ENCODE results near the gene NEFH. TPM values are rescaled to one million over a fixed set of nuclear protein-coding genes. Genes with fewer than 3 reads are reported as not detected.

The NEFH gene
- total RNA-seq, 1 experiment from 2014 or later: not detected

Other genes with a start within 250 kb of the NEFH start
- 13.6 and 14.2 TPM in 2 replicates for gene RHBDD3, start 212.2 kb upstream of the NEFH start, total RNA-seq (2014; rRNA removed; shearing (Covaris generic))
- 153 and 206 TPM in 2 replicates for gene EWSR1, start 211.9 kb upstream of the NEFH start, total RNA-seq (2014; rRNA removed; shearing (Covaris generic))
- gene GAS2L1, start 173.6 kb upstream of the NEFH start, total RNA-seq (2014; rRNA removed; shearing (Covaris generic)): 3.9 and 4.0 TPM in 2 replicates
- not detected in 2 replicates for gene RASL10A, start 164.5 kb upstream of the NEFH start, total RNA-seq (2014; rRNA removed; shearing (Covaris generic))
- gene AP1B1, start 91.6 kb upstream of the NEFH start, total RNA-seq (2014; rRNA removed; shearing (Covaris generic)): 22.6 TPM in 2 replicates
- gene RFPL1, start 41.6 kb upstream of the NEFH start, total RNA-seq (2014; rRNA removed; shearing (Covaris generic)): 0.08 TPM in 1 of 2 replicates, not detected in the other
- 30.2 and 39.8 TPM in 2 replicates for gene THOC5, start 73.5 kb downstream of the NEFH start, total RNA-seq (2014; rRNA removed; shearing (Covaris generic))
- 58.8 and 72.4 TPM in 2 replicates for gene NIPSNAP1, start 100.9 kb downstream of the NEFH start, total RNA-seq (2014; rRNA removed; shearing (Covaris generic))
- 32.3 and 32.4 TPM in 2 replicates for gene NF2, start 123.4 kb downstream of the NEFH start, total RNA-seq (2014; rRNA removed; shearing (Covaris generic))
- 0.04 and 0.39 TPM in 2 replicates for gene CABP7, start 239.8 kb downstream of the NEFH start, total RNA-seq (2014; rRNA removed; shearing (Covaris generic))

All from H4 (cell line).